OCI-LY1 (cell line): Measurements from ENCODE around the gene AGFG1.

Experiments
- H2AFZ ChIP-seq: fragments of 200-600 bp; sonication (generic), shearing (Covaris generic); 2 replicates; pipeline ENCODE4 v1.6.0; 2014; ENCODE audit warnings: antibody characterized with exemption, mild to moderate bottlenecking, low read length
- H3F3A ChIP-seq: fragments of 200-600 bp; sonication (generic), shearing (Covaris generic); 2 replicates; pipeline ENCODE4 v1.6.0; 2014; ENCODE audit warnings: mild to moderate bottlenecking, antibody characterized with exemption, low read length, moderate library complexity; ENCODE audit not compliant: insufficient read depth
- H3K27ac ChIP-seq: fragments of 200-600 bp; sonication (generic); 2 replicates; pipeline ENCODE4 v1.5.1; 2014; ENCODE audit warnings: low read length, mixed run types, mild to moderate bottlenecking, low read depth; ENCODE audit not compliant: poor library complexity, severe bottlenecking
- H3K27me3 ChIP-seq: fragments of 200-600 bp; sonication (generic); 2 replicates; pipeline ENCODE4 v1.6.0; 2014; ENCODE audit warnings: antibody characterized with exemption, mild to moderate bottlenecking, low read length, moderate library complexity; ENCODE audit not compliant: insufficient read depth
- H3K36me3 ChIP-seq: fragments of 200-600 bp; sonication (generic); 2 replicates; pipeline ENCODE4 v1.6.1; 2014; ENCODE audit warnings: mild to moderate bottlenecking, antibody characterized with exemption, low read length, moderate library complexity, mixed read lengths; ENCODE audit not compliant: insufficient read depth
- H3K4me1 ChIP-seq: fragments of 200-600 bp; sonication (generic); 2 replicates; pipeline ENCODE4 v1.5.1; 2014; ENCODE audit warnings: mild to moderate bottlenecking, low read length, moderate library complexity; ENCODE audit not compliant: insufficient read depth, severe bottlenecking
- H3K4me2 ChIP-seq: fragments of 200-600 bp; sonication (generic), shearing (Covaris generic); 2 replicates; pipeline ENCODE4 v1.6.1; 2014; ENCODE audit warnings: low read length
- H3K4me3 ChIP-seq: fragments of 200-600 bp; sonication (generic); 2 replicates; pipeline ENCODE4 v1.5.1; 2014; ENCODE audit warnings: low read length, low read depth, mild to moderate bottlenecking, mixed read lengths; ENCODE audit not compliant: poor library complexity, severe bottlenecking
- H3K79me2 ChIP-seq: fragments of 200-600 bp; shearing (Covaris generic); 2 replicates; pipeline ENCODE4 v1.6.1; 2016; ENCODE audit warnings: mixed run types, low read length, mixed read lengths; ENCODE audit not compliant: insufficient read depth
- H3K9ac ChIP-seq: fragments of 200-600 bp; sonication (generic), shearing (Covaris generic); 2 replicates; pipeline ENCODE4 v1.6.1; 2014; ENCODE audit warnings: mild to moderate bottlenecking, low read length, mixed read lengths
- H3K9me2 ChIP-seq: fragments of 200-600 bp; sonication (generic), shearing (Covaris generic); 2 replicates; pipeline ENCODE4 v1.6.1; 2014; ENCODE audit warnings: low read depth, mild to moderate bottlenecking, low read length, mixed read lengths
- H3K9me3 ChIP-seq: fragments of 200-600 bp; shearing (Covaris generic); 2 replicates; pipeline ENCODE4 v1.6.1; 2014; ENCODE audit warnings: low read length, mixed read lengths
- H4K20me1 ChIP-seq: fragments of 200-600 bp; sonication (generic), shearing (Covaris generic); 2 replicates; pipeline ENCODE4 v1.6.0; 2016; ENCODE audit warnings: mild to moderate bottlenecking, low read length; ENCODE audit not compliant: insufficient read depth
- EZH2 ChIP-seq: fragments of 200-600 bp; sonication (generic), shearing (Covaris generic); IDR thresholded peaks from 2 replicates; pipeline ENCODE4 v1.8.0; 2017; ENCODE audit warnings: borderline replicate concordance, mixed run types, mild to moderate bottlenecking, antibody characterized with exemption, low read length, moderate library complexity, mixed read lengths
- TF ChIP-seq, protein P1 (sequence below): fragments of 200-600 bp; sonication (generic), shearing (Covaris generic); IDR thresholded peaks from 2 replicates; pipeline ENCODE4 v1.5.1; 2017; ENCODE audit warnings: mild to moderate bottlenecking, antibody characterized with exemption, low read length, moderate library complexity, mixed read lengths

The AGFG1 gene

DNA sequence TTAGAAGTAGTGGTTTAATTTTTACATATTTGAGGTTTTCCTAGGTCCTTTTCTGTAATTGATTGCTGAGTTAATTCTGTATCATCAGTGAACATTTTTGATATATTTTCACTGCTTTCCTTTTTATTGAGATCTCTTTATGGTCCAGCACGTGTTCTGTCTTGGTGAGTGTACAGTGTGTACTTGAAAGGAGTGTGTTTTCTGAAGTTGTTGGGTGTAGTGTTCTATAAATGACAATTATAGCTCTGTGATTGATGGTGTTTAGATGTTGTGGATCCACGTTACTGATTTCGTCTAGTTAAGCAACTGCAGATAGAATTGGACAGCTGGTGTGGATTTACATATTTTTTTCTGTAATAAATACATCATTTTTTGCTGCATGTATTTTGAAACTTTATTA is 32.7 kb downstream of the AGFG1 start:
- Histone ChIP-seq H3F3A (no peaks in the 10 kb centered on the region), H3K4me1 (peaks cover 32% of the 10 kb centered on the region), H3K36me3 (no peaks in the 10 kb centered on the region), H4K20me1 (0 out of 2 replicates have a peak, but pooled peaks cover 4% of the 10 kb centered on the region), H3K79me2 (peaks cover 33% of the 10 kb centered on the region; the same call in 1 of the 2 replicates), H3K9ac (no peak overlapping the region), H3K4me3 (no peak overlapping the region), H2AFZ (no peak overlapping the region), H3K9me3 (no peaks in the 10 kb centered on the region), H3K9me2 (no peaks in the 10 kb centered on the region), H3K27me3 (no peaks in the 10 kb centered on the region), H3K4me2 (no peak overlapping the region), H3K27ac (no peak overlapping the region)
- TF ChIP-seq EZH2, result no peak
- TF ChIP-seq, protein P1, sequence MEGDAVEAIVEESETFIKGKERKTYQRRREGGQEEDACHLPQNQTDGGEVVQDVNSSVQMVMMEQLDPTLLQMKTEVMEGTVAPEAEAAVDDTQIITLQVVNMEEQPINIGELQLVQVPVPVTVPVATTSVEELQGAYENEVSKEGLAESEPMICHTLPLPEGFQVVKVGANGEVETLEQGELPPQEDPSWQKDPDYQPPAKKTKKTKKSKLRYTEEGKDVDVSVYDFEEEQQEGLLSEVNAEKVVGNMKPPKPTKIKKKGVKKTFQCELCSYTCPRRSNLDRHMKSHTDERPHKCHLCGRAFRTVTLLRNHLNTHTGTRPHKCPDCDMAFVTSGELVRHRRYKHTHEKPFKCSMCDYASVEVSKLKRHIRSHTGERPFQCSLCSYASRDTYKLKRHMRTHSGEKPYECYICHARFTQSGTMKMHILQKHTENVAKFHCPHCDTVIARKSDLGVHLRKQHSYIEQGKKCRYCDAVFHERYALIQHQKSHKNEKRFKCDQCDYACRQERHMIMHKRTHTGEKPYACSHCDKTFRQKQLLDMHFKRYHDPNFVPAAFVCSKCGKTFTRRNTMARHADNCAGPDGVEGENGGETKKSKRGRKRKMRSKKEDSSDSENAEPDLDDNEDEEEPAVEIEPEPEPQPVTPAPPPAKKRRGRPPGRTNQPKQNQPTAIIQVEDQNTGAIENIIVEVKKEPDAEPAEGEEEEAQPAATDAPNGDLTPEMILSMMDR, result no peak

DNA sequence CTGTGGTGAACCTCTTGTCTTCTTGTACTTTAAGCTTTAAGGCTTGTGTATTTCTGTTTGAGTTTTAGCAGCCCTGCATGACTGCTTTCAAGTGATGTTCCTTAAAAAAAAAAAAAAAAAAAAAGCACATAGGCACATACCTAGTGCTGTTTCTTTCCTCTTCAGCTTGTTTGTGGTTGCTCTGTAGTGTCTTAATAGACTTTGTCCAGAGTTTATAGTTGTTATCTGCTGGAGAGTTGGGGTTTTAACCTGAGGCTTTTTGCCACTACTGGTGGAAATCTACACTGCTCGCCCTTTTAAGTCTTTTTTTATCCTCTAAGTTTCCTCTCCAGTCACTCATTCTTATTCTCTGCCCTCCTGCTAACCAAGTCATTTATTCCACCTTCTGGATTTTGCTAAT is 34.5 kb downstream of the AGFG1 start:
- Histone ChIP-seq H3K4me3 (no peak overlapping the region), H3F3A (no peaks in the 10 kb centered on the region), H3K4me1 (peaks cover 48% of the 10 kb centered on the region), H2AFZ (no peak overlapping the region), H3K27ac (no peak overlapping the region), H3K9me3 (no peaks in the 10 kb centered on the region), H3K9ac (no peak overlapping the region), H3K79me2 (peaks cover 37% of the 10 kb centered on the region; the same call in 1 of the 2 replicates), H4K20me1 (0 out of 2 replicates have a peak, but pooled peaks cover 4% of the 10 kb centered on the region), H3K36me3 (no peaks in the 10 kb centered on the region), H3K4me2 (no peak overlapping the region), H3K9me2 (no peaks in the 10 kb centered on the region), H3K27me3 (no peaks in the 10 kb centered on the region)
- TF ChIP-seq, protein P1, result no peak
- no peak for TF ChIP-seq EZH2

DNA sequence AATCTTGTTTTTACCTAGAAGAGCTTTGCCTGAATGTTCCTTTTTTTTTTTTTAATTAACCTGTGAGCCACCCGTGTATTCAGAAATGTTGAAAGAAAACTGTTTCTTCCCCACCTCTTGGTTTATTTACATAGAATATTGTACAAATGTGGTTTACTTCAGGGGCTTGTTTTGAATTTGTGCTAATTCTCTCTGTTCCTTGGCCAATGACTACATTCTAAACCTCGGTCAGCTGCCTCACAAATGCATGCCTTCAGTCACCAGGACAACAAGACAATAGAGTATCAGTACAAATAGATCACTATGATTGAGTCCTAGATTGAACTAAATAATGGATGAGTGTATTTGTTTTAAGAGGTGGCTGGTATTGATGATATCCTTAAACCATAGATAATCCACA is 36.0 kb downstream of the AGFG1 start:
- Histone ChIP-seq H3K9ac (no peak overlapping the region), H3K9me2 (no peaks in the 10 kb centered on the region), H3K27me3 (no peaks in the 10 kb centered on the region), H2AFZ (no peak overlapping the region), H3K4me1 (peaks cover 58% of the 10 kb centered on the region), H4K20me1 (peaks cover 6% of the 10 kb centered on the region; the same call in 1 of the 2 replicates), H3K4me3 (no peak overlapping the region), H3K4me2 (no peak overlapping the region), H3K9me3 (no peaks in the 10 kb centered on the region), H3F3A (no peaks in the 10 kb centered on the region), H3K79me2 (peaks cover 37% of the 10 kb centered on the region; the same call in 1 of the 2 replicates), H3K27ac (no peak overlapping the region), H3K36me3 (no peaks in the 10 kb centered on the region)
- TF ChIP-seq, protein P1, result no peak
- no peak for TF ChIP-seq EZH2
